K562 (cell line): ENCODE data around the gene PRAMEF12. TPM values are rescaled to one million over a fixed set of nuclear protein-coding genes. Genes with fewer than 3 reads are reported as not detected.
A peak's percentile ranks its signal among the peaks of the same experiment; 100 is the strongest.

ENCODE experiments used
- DNMT1 ChIP-seq: fragments of 450-650 bp; IDR thresholded peaks from 2 replicates; pipeline ENCODE4 v1.6.1; 2016; ENCODE audit warnings: antibody characterized with exemption, mild to moderate bottlenecking
- GATA2 ChIP-seq: sonication (generic); formaldehyde crosslinking; IDR thresholded peaks from 2 replicates; pipeline ENCODE4 v1.4.0; 2020; ENCODE audit warnings: mild to moderate bottlenecking, missing genetic modification reagents
- HDAC8 ChIP-seq: fragments of 450-650 bp; IDR thresholded peaks from 2 replicates; pipeline ENCODE4 v1.6.1; 2016; ENCODE audit warnings: mild to moderate bottlenecking, missing genetic modification characterization, moderate library complexity, missing compliant biosample characterization
- HDGF ChIP-seq: fragments of 450-650 bp; IDR thresholded peaks from 2 replicates; pipeline ENCODE4 v1.6.1; 2016
- L3MBTL2 ChIP-seq: fragments of 450-650 bp; IDR thresholded peaks from 2 replicates; pipeline ENCODE4 v1.6.1; 2016; ENCODE audit warnings: mild to moderate bottlenecking, moderate library complexity
- RBM15 ChIP-seq: fragments of 200-400 bp; formaldehyde crosslinking; IDR thresholded peaks from 2 replicates; pipeline ENCODE4 v1.6.1; 2018; ENCODE audit warnings: mild to moderate bottlenecking, low read length, moderate library complexity; ENCODE audit not compliant: insufficient read depth
- SIN3A ChIP-seq, 2 experiments: fragments of 150-350 bp in 1 of 2; IDR thresholded peaks; 2 replicates each; pipeline ENCODE4 v1.6.1; 2011 to 2016; ENCODE audit warnings: borderline replicate concordance in 2 of 2, low read depth in 2 of 2, low read length in 2 of 2, mild to moderate bottlenecking in 2 of 2, moderate library complexity in 2 of 2; ENCODE audit not compliant: control insufficient read depth in 1 of 2
- TCF3 ChIP-seq: sonication (generic); formaldehyde crosslinking; IDR thresholded peaks from 2 replicates; pipeline ENCODE4 v1.4.0; 2020; ENCODE audit warnings: mild to moderate bottlenecking, missing genetic modification reagents
- ZKSCAN8 ChIP-seq: fragments of 200-800 bp; sonication (Bioruptor generic); IDR thresholded peaks from 2 replicates; pipeline ENCODE4 v1.6.1; 2016; ENCODE audit warnings: missing genetic modification characterization, missing compliant biosample characterization
- polyA plus RNA-seq, 8 experiments: library from polyadenylated mRNA; depleted of rRNA in 4 of 8; stranded (reverse) in 5 of 8; unstranded in 3 of 8; fragments of >200 nt; fragmentation: Nextera tagmentation in 2 of 8; fragmentation: Illumina TruSeq in 1 of 8; extraction: Ambion mirVana in 2 of 8; extraction: Trizol in 1 of 8; gene quantifications; 2 replicates each; pipeline versions ENCODE4 v1.2.1 to v1.2.3, GENCODE V29; 2011 to 2014; ENCODE audit warnings: inconsistent platforms in 1 of 8, missing spikeins in 1 of 8
- total RNA-seq, 7 experiments: library from RNA; depleted of rRNA in 6 of 7; stranded (reverse); fragments of >200 nt in 6 of 7; fragmentation: Illumina TruSeq in 2 of 7; extraction: Trizol in 2 of 7; gene quantifications; 2 replicates each; pipeline versions ENCODE4 v1.2.1 to v1.2.3, GENCODE V29; 2011 to 2021; ENCODE audit warnings: low replicate concordance in 1 of 7
- TF ChIP-seq, protein P1 (sequence below), 2 experiments: fragments of 450-650 bp in 1 of 2; sonication (generic) in 1 of 2; formaldehyde crosslinking in 1 of 2; IDR thresholded peaks in 1 of 2; conservative IDR thresholded peaks in 1 of 2; 2 replicates each; pipeline versions ENCODE4 v1.6.1 to v1.8.1; 2016 to 2023; ENCODE audit warnings: mild to moderate bottlenecking in 2 of 2, moderate library complexity in 2 of 2, inconsistent platforms in 1 of 2, missing genetic modification reagents in 1 of 2
- TF ChIP-seq, protein P2 (sequence below): fragments of 450-650 bp; formaldehyde crosslinking; IDR thresholded peaks from 2 replicates; pipeline ENCODE4 v1.4.0; 2020; ENCODE audit warnings: mild to moderate bottlenecking, moderate library complexity
- TF ChIP-seq, protein P3 (sequence below), 3 experiments: fragments of 200-800 bp in 1 of 3; sonication (Bioruptor generic) in 1 of 3; sonication (generic) in 1 of 3; formaldehyde crosslinking in 1 of 3; IDR thresholded peaks; 2 replicates each; pipeline versions ENCODE4 v1.6.1 to v1.8.0; 2016 to 2022; ENCODE audit warnings: mild to moderate bottlenecking in 2 of 3, missing compliant biosample characterization in 2 of 3, missing genetic modification characterization in 2 of 3, missing genetic modification reagents in 1 of 3
- TF ChIP-seq, protein P4 (sequence below): sonication (generic); formaldehyde crosslinking; IDR thresholded peaks from 2 replicates; pipeline ENCODE4 v1.8.0; 2023; ENCODE audit warnings: missing genetic modification reagents, mild to moderate bottlenecking, borderline replicate concordance

PRAMEF12 gene
- total and polyA plus RNA-seq, 9 of the 15 experiments (the other 6 are each of a cell fraction or from before 2014, with no cell fraction given) = not detected

DNA sequence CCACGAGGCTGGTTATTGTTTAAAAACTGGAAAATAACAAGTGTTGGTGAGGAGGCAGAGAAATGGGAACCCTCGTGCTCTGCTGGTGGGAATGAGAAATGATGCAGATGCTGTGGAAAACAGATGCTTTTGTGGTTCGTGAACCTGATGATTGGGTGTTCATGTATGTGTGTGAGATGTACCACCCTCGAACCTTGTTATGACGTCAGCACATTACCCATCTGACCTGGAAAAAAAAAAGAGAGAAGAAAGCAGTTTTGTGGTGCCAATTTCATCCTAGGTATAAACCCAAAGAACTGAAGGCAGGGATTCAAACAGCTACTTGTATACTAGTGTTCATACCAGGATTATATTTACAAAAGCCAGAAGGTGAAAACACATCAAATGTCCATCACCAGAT is 33.9 kb upstream of the PRAMEF12 start (continued):
- TF ChIP-seq, protein P1, sequence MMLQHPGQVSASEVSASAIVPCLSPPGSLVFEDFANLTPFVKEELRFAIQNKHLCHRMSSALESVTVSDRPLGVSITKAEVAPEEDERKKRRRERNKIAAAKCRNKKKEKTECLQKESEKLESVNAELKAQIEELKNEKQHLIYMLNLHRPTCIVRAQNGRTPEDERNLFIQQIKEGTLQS (IDR thresholded peaks at IDR 0.05) = peak; percentile 52; the same call in 1 of the 2 replicates
- TF ChIP-seq, protein P1 (CRISPR knock-in tag; conservative IDR thresholded peaks at IDR 0.05) = no peak
- TF ChIP-seq ZKSCAN8 (CRISPR knock-in tag) = no peak
- TF ChIP-seq SIN3A (IDR thresholded peaks at IDR 0.05; ENCODE audit: borderline replicate concordance in 2 of 2, control insufficient read depth in 1 of 2, low read depth in 2 of 2, low read length in 2 of 2) = no peak
- TF ChIP-seq GATA2 = no peak
- TF ChIP-seq DNMT1 = no peak
- TF ChIP-seq L3MBTL2 = 0 out of 2 replicates have a peak, but pooled peaks have one; percentile 42
- TF ChIP-seq, protein P2, sequence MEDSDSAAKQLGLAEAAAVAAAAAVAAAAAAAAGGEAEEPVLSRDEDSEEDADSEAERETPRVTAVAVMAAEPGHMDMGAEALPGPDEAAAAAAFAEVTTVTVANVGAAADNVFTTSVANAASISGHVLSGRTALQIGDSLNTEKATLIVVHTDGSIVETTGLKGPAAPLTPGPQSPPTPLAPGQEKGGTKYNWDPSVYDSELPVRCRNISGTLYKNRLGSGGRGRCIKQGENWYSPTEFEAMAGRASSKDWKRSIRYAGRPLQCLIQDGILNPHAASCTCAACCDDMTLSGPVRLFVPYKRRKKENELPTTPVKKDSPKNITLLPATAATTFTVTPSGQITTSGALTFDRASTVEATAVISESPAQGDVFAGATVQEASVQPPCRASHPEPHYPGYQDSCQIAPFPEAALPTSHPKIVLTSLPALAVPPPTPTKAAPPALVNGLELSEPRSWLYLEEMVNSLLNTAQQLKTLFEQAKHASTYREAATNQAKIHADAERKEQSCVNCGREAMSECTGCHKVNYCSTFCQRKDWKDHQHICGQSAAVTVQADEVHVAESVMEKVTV = no peak
- no peak for TF ChIP-seq HDAC8
- TF ChIP-seq, protein P3, sequence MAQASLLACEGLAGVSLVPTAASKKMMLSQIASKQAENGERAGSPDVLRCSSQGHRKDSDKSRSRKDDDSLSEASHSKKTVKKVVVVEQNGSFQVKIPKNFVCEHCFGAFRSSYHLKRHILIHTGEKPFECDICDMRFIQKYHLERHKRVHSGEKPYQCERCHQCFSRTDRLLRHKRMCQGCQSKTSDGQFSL (CRISPR knock-in tag; IDR thresholded peaks at IDR 0.05) = no peak
- TF ChIP-seq, protein P3 (tag; IDR thresholded peaks at IDR 0.05) = no peak
- no peak for TF ChIP-seq TCF3 (CRISPR knock-in tag)
- no peak for TF ChIP-seq RBM15
- no peak for TF ChIP-seq HDGF
- TF ChIP-seq, protein P4, sequence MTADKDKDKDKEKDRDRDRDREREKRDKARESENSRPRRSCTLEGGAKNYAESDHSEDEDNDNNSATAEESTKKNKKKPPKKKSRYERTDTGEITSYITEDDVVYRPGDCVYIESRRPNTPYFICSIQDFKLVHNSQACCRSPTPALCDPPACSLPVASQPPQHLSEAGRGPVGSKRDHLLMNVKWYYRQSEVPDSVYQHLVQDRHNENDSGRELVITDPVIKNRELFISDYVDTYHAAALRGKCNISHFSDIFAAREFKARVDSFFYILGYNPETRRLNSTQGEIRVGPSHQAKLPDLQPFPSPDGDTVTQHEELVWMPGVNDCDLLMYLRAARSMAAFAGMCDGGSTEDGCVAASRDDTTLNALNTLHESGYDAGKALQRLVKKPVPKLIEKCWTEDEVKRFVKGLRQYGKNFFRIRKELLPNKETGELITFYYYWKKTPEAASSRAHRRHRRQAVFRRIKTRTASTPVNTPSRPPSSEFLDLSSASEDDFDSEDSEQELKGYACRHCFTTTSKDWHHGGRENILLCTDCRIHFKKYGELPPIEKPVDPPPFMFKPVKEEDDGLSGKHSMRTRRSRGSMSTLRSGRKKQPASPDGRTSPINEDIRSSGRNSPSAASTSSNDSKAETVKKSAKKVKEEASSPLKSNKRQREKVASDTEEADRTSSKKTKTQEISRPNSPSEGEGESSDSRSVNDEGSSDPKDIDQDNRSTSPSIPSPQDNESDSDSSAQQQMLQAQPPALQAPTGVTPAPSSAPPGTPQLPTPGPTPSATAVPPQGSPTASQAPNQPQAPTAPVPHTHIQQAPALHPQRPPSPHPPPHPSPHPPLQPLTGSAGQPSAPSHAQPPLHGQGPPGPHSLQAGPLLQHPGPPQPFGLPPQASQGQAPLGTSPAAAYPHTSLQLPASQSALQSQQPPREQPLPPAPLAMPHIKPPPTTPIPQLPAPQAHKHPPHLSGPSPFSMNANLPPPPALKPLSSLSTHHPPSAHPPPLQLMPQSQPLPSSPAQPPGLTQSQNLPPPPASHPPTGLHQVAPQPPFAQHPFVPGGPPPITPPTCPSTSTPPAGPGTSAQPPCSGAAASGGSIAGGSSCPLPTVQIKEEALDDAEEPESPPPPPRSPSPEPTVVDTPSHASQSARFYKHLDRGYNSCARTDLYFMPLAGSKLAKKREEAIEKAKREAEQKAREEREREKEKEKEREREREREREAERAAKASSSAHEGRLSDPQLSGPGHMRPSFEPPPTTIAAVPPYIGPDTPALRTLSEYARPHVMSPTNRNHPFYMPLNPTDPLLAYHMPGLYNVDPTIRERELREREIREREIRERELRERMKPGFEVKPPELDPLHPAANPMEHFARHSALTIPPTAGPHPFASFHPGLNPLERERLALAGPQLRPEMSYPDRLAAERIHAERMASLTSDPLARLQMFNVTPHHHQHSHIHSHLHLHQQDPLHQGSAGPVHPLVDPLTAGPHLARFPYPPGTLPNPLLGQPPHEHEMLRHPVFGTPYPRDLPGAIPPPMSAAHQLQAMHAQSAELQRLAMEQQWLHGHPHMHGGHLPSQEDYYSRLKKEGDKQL (CRISPR knock-in tag) = no peak
